ENCODE measurements around the gene DENND4A.

Gene DENND4A

GRCh38 chr15:65758242-65758641, 33.9 kb downstream of the DENND4A start:
- TF ChIP-seq CTCF (IDR thresholded peaks at IDR 0.05; ENCODE audit: low read depth, low read length, missing control alignments): no peak
- no peak overlapping the region for H3K4me3 ChIP-seq (ENCODE audit: low read depth, low read length)
- DNase-seq (ENCODE audit: low read depth): no peak

- no peak for TF ChIP-seq CTCF (IDR thresholded peaks at IDR 0.05; ENCODE audit: low read depth, low read length, missing control alignments)
- DNase-seq (ENCODE audit: low read depth): no peak
- H3K4me3 ChIP-seq (ENCODE audit: low read depth, low read length): no peak overlapping the region
These were observed 34.8 kb downstream of the DENND4A start for GRCh38 chr15:65757256-65757655.

DNA sequence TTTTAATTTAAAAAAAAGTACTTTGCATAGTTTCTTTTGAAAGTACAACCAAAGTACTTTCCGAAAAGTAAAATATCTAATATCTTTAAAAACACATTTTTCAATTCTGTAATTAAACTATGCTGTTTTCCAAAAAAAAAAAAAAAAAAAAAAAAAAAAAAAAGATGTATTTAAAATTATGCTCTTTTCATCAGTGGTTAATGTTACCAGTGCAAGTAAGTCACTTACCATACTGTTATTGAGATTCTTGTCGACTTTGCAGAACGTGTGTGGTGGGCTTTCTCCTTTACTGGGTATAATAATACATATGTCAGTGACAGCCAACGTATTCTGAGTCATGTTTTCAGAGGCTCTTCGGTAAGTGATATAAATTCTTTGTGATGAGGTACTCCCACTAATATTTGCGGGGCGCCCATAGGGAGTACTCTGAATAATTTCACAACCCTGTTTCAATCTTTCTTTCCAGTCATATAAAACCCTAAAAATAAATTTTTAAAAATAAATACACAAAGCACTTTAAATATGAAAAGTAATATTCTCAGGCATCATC, 39.9 kb downstream of the DENND4A start:
- no peak for TF ChIP-seq CTCF (IDR thresholded peaks at IDR 0.05; ENCODE audit: low read depth, low read length, missing control alignments)
- DNase-seq (ENCODE audit: low read depth): no peak
- no peak overlapping the region for H3K4me3 ChIP-seq (ENCODE audit: low read depth, low read length)

GRCh38 chr15:65751431-65751830, 40.7 kb downstream of the DENND4A start:
- no peak for DNase-seq (ENCODE audit: low read depth)
- H3K4me3 ChIP-seq (ENCODE audit: low read depth, low read length): no peak overlapping the region
- TF ChIP-seq CTCF (IDR thresholded peaks at IDR 0.05; ENCODE audit: low read depth, low read length, missing control alignments): no peak

- TF ChIP-seq CTCF (IDR thresholded peaks at IDR 0.05; ENCODE audit: low read depth, low read length, missing control alignments): no peak
- no peak for DNase-seq (ENCODE audit: low read depth)
- H3K4me3 ChIP-seq (ENCODE audit: low read depth, low read length): no peak overlapping the region
These were observed 44.8 kb downstream of the DENND4A start for GRCh38 chr15:65747265-65747664.

DNA sequence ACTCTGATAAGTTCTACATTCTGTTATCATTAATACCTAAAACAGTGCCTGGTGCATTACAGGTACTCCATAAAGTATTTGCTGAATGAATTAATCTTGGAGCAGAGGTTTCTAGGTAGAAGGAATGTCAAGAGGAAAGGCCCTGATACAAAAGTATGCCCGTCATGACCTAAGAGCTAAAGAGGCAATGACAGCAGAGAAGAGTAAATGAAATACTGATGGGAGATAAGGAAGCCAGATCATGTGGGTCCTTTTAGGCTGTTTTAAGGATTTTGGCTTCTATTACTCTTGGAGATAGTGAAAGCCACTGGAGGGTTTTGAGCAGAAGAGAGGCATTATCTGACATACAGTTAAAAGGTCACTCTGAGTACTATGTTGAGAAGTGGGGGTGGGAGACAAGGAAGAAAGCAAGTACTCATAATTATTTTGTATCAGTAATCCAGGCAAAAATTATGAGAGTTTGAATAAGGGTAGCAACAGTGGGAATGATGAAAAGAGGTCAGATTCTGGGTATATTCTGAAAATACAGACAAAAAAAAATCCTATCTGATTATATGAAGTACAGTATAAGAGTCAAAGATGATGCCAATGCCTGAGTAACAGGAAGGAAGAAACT, 48.3 kb downstream of the DENND4A start:
- TF ChIP-seq CTCF (IDR thresholded peaks at IDR 0.05; ENCODE audit: low read depth, low read length, missing control alignments): no peak
- H3K4me3 ChIP-seq (ENCODE audit: low read depth, low read length): no peak overlapping the region

DNA sequence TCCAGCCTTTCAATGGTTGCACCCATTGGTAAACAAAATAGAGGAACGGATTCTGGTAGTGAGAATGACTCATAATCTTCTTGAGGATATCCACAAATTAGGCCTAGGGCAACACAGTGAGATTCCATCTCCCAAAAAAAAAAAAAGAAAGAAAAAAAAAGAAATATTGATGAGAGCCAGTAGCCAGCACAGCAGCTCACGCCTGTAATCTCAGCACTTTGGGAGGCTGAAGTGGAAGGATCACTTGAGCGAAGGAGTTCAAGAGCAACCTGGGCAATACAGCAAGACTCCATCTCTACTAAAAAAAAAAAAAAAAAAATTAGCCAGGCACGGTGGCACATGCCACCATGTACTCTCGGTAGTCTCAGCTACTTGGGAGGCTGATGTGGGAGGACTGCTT, 51.9 kb downstream of the DENND4A start:
- no peak for DNase-seq (ENCODE audit: low read depth)

More for the DNA sequence above, 48.3 kb downstream of the DENND4A start:
- no peak for DNase-seq (ENCODE audit: low read depth)

More for the DNA sequence above, 51.9 kb downstream of the DENND4A start:
- TF ChIP-seq CTCF (IDR thresholded peaks at IDR 0.05; ENCODE audit: low read depth, low read length, missing control alignments): no peak
- H3K4me3 ChIP-seq (ENCODE audit: low read depth, low read length): no peak overlapping the region
